Measurements from ENCODE around the gene AMOT. TPM values are rescaled to one million over a fixed set of nuclear protein-coding genes. Genes with fewer than 3 reads are reported as not detected.

Gene AMOT
- total RNA-seq, 2 experiments from 2014 or later: 1.6 to 1.7 TPM

DNA sequence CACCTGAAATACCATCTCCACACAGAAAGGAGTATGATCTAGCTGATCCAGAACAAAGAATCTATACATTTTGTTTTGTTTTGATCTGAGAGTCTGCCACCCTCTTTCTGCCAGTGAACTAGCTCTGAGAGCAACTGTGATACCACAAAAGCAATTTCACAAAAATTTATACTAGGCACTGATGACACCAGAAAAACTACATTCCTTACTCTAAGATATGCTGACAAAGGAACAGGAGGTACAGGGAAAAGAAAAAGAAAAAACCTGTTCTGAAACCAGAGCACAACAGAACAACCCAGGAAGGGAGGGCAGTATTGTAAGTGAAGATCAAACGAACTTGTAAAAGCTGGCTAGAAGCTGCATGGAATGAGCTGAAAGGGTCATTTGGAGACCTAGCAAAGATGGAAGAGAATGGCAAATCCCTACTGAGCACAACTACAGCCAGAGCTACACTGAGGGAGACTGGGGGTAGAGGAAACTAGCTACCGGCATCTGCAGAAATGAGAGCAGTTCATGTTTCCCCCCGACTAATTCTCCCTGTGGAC is 31.9 kb downstream of the AMOT start:
- ChIA-PET CTCF (no interaction called here), POLR2A (no interaction called here)

DNA sequence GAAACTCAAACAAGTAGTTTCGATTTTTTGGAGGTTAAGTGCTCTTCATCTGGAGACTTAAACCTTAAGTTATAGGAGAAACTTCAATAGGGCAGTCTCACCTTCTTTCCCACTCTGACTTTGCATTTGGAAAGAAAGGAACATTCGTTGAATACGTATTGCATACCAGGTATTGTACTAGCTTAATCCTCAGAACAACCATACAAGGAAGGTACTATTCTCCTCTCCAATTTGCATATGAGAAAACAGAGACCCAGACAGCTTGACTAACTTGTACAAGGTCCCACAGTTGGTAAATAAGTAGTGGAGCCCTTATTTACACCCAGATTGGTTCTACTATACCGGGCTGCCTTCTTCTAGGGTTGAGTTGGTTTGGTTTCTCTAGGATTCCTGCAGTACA is 32.6 kb downstream of the AMOT start:
- ChIA-PET POLR2A (no interaction called here), CTCF (no interaction called here)

DNA sequence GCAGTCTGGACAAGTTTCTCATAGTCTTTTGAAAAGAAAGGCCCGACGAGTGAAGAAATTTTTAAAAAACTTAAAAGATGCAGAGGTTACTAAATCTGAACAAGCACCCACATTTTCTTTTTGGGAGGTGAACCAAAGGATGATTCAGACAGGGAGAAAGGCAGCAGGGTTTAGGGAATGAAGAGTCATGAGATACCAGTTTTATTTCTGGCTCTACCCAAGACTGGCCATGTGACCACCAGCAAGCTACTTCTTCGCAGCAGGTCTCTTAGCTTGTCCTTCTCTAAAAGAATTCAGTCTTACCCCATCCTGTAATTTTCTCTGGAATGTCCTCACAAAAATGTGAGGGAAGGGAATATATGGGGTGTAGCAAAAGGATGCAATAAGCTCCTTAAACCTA is 37.6 kb downstream of the AMOT start:
- ChIA-PET POLR2A (no interaction called here), CTCF (no interaction called here)

DNA sequence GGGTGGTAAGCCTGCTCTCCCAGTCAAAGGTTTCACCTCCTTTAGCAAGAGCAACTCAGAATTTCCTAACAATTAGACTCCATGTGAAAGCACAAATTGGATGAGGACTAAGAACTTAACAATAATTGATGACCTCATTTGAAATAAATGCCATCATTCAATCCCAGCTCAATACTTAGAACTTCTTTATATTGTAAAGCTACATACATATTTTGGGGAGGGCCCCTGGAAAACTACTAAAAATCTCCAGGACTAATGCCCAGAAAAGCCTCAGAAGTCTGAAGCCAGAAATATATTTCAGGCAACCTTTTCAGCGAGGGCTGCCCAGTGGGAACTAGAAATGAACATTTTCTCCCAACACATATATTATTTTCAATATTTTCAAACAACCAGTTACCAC is 38.1 kb downstream of the AMOT start:
- ChIA-PET CTCF (no interaction called here), POLR2A (no interaction called here)

DNA sequence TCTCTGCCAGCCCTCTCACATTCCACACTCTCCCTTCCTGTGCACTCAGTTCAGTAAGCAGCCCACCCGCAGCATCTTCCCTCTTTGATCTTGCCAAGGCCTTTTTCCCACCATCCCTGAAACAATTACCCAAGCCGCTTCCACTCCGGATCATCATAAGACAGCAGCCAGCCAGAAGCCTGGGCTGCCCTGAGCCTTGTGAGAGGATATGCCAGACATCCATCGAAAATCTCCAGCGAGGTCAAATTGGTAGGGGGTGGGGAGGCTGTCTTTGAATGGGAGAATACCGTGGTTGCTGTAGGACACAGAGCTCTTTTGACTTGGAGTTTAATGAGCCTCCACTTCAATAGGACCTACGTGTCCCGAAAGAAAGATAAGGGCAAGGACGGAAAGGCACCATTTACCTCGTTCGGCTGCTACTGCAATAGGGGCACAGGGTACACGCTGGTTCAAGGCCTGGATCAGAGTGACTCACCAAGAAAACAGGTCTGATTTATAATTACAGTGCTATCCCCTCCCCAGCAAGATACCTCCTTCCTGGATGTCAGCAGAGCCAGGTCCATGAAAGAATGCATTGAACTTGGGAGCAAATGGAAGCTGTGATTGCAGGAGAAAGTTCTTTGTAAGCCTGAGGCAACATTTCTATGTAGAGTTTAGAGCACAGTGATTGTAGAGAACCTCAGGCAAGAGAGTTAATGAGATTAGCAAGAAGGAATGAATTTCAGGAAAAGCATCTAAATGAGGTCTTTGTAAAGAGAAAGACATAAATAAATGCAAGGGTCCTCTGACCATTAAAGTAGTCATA is 39.5 kb downstream of the AMOT start:
- POLR2A ChIA-PET: no interaction called here

DNA sequence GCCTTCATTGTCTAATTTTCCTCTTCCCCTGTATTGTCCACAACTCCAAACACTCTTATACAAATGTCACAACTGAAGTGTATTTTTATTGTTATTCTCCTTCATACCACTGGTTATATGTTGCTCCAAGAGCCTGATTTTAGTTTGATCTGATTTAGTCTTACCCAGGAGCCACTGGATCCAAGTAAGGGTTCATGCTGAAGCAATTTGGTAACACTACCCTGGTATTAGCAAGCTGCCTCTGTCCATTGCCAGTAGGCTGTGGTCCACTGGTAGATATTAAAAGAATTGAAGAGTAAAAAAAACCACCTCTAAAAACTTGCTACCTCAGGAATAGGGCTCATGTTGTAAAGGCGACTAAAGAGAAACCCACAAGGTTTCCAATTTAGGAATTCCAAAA is 41.2 kb downstream of the AMOT start:
- CTCF ChIA-PET: no interaction called here
- POLR2A ChIA-PET: no interaction called here

More for the DNA sequence above, 39.5 kb downstream of the AMOT start:
- CTCF ChIA-PET: no interaction called here

DNA sequence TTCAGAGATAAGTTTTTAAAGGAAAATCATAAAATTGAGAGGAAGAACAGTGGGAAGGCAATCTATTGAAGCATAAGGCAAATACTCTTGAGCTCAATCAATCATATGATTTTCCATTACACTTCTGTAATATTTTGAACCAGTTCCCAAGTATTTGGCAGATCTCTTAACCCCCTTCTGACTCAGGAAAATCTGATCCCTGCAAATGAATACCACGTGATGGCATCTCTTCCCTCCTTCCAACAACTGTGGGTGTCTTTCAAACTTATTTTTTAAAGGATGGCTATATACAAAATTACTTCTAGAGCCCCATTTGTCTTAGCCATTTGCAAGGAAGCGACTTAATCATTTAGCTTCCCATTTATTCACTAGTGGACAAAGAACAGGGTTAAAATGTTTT is 41.9 kb downstream of the AMOT start:
- ChIA-PET CTCF (no interaction called here), POLR2A (no interaction called here)

DNA sequence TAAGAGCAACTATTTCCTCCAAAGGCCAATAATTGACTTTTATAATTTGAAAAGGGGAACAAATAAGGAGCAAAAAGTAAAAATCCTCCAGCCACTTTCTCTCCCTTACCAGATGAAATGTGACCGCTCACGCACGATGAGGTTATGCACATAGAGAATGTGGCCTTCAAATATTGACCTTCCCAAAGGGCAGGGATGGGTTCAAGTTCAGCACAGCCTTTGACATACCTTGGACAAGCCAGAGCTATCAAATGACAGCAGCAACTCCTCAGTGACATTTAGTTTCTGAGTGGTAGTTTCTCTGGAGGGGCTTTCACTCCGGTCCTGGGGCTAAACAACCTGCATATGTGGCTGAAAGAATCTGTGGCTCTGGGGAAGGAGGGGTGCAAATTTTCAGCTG is 50.7 kb downstream of the AMOT start:
- CTCF ChIA-PET: no interaction called here
- POLR2A ChIA-PET: no interaction called here

DNA sequence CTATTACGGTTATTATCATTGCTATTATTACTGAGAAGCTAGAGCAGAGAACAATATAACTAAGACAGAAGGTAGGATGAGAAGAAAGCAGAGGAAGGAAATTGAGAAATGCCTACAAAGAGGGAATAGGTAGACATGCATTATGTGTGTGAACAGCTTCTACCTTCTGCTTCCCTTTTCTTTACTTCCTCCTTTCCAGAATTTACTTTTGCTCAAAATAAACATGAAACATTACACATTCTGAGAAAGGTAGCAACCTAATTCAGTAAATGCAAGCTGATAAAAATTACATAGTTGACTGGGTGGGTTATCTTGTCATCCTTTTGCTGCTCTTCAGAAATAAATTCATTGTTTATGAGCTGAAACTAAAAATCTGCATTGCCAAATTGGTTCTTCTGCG is 54.6 kb downstream of the AMOT start:
- CTCF ChIA-PET: interaction anchor here (0.6 kb wide), 1 partner anchor 740 kb away, joined by 4 read pairs; no protein-coding TSS in a partner anchor
- POLR2A ChIA-PET: no interaction called here

DNA sequence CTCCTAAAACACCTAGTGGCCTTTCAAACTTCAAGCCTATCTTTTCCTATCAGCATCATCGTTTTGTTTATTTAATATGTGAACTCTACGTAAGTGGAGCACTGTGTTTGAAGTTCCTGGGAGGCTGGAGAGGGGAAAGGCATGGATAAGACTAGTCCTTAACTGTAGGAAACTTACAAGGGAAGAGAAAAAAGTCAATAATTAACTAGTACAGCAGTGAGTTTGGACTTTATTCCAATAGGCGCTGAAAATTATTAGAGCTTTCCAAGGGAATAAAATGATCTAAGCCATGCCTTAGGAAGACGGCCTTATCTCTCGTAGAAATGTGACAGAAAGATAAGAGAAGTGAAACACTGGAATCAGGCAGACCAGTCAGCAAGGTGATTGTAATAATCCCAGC is 55.3 kb downstream of the AMOT start:
- ChIA-PET CTCF (no interaction called here), POLR2A (no interaction called here)

DNA sequence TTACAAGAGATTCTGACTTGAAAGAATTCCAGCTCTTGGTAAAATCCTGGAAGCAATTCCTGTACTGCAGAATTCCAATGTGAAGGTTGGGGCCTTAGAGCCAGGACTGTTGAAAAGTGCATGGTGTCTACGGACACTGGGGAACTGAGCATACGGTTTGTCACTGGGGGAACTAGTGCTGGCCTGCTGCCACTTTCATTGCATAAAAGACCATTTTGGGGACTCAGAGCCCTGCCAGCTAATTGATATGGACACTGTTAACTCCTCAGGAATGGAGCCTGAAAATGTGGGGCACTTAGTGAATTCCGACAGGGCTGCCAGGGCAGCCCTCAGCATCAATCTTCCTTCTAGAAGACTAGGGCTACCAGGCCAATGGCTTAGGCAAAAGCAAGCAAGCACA is 55.9 kb downstream of the AMOT start:
- POLR2A ChIA-PET: no interaction called here
- CTCF ChIA-PET: no interaction called here

DNA sequence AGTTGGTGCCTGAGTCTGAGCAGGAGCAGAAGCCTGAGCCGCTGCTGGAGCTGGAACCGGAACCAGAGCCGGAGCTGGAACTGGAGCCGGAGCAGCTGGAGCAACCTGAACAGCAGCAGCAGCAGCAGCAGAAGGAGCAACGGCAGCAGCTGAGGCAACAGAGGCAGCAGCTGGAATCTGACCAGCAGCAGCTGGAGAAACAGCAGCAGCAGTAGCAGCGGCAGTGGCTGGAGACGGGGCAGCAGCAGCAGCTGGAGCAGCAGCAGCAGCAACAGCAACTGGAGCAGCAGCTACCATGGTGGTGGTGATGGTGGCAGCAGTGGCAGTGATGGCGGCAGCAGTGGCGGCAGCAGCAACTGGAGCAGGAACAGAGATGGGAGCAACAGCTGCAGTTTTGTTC is 61.5 kb downstream of the AMOT start:
- ChIA-PET POLR2A (no interaction called here), CTCF (no interaction called here)

DNA sequence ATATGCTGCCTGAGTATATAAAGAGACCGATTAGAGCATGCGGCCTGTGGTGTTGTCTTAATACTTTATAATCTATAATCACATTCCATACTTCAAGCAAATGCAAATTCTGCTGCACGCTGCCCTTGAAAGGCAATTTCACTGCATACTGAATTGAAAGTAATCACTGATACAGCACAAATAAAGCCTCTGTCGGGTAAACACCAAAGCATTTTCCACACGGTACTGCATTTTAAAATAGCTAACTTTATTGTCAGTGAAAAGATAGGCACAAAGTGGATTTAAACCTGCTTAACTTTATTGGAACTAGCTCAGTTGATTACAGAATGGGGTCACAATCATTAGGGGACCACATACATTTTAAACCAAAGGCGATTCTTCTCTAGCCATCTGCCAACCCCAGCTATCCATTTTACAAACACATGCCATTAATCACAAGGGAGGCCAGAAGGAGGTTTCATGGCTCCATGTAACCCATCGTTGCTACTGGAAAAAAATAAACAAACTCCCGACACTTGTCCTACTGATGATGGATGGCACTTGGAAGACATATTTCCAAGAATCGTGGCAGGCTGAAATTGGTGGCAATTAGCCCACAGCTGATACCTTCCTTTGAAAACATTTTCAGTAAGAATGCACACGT is 65.9 kb downstream of the AMOT start:
- ChIA-PET CTCF (no interaction called here), POLR2A (no interaction called here)

DNA sequence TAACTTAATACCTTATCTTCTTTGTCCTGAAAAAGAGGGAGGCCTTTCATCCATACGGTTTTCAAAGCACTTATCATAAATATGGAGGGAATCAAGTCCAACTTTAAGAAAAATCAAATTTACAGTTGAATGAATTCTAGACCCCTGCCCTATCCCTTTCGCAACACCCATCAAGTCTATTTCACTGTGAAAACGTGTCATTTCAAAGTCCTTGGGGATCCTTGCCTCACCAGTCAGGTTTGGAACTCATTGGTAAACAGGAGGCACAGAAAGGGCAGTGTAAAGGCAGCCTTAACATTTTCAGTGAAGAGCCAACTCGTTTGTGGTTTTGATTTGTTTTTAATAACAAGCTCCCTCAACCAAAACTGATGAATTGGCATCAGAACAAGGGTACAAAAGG is 66.5 kb downstream of the AMOT start:
- POLR2A ChIA-PET: no interaction called here
- CTCF ChIA-PET: no interaction called here

DNA sequence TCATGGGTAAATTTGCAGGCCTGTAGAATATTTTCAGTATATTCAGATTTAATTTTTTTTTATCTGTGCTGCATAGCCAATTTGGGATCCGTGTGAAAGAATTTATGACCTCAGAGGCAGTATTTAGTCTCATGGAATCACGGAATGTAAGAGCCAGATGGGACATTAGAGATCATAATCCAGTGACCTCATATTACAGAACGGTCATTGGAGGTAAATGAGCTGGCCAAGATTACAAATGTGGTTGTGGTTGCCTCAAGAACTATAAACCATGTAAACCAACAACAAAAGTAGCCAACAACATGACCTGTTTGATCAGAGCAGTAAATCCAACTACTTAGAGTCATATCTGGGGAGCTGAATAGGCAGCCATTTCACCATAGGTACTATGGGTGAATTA is 71.6 kb downstream of the AMOT start:
- POLR2A ChIA-PET: no interaction called here
- CTCF ChIA-PET: no interaction called here

DNA sequence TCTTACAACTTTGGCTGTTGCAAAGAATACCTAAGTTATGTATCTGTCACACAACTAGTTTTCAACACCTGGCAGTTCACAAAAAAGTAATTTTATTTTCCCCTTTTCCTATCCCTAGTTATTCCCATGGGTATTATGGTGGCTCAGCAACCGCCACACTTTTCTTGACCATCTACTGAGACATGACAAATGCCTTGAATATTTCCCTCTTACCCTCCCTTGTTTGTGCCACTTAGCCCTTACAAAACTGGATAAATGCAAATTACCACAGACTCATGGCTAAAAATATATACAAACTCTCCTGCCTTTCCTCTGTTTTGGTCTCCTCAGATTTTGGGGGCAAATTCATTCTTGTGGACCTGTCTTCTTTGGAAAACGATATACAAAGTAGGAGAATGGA is 72.1 kb downstream of the AMOT start:
- ChIA-PET CTCF (no interaction called here), POLR2A (no interaction called here)

DNA sequence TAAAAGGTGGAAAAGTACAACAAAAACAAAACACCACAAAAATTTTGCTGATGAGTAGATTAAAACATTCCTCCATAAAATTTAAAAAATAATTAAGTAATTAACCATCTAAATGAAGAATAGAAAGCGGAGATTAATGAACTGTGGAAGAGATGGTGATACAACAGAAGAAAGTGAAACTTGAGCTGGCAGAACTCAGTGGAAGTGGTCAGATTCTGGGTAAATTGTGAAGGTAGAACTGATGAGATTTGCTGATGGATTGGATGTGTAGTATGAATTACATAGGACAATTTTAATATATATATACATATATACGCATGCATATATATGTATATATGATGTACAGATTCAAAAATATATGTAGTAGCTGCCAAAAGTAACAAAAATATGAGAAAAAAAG is 73.9 kb downstream of the AMOT start:
- ChIA-PET POLR2A (no interaction called here), CTCF (no interaction called here)

DNA sequence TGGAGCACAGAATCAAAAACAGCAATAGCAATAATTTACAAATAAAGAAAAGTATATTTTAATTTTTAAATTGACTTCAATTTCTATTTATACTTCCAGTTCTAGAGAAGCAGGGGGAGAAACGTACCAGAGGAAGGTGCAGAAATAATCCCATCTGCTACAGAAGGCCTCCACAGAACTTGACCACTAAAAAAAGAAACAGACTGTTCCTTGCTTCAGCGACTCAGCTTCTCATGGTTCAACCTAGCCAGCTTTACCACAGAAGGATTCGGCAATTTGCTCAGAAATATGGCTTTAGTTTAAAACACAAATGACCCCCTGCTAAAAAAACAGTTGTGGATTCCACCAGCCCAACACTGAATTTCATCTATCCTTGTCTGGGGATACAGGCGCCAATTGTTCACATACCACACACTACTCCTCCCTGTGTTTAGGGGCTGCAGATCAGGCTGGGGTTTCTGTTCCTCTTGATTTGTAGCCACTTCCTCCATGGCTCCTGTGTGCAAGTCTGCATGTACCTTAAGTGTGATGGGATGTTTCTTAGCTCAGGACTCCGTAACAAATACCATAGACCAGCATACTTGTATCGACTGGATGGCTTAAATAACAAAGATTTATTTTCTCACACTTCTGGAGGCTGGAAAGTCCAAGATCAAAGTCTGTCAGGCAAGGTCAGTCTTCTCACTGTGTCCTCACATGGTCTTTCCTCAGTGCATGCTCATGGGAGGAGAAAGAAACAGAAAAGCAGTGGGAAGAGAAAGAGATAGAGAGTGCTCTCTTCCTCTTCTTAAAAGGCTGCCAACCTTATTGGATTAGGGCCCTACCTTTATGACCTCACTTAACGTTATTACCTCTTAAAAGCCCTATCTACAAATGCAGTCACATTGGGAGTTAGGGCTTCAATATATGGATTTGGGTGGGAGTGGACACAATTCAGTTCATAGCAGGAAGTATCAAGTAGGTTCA is 79.1 kb downstream of the AMOT start:
- ChIA-PET CTCF (no interaction called here), POLR2A (no interaction called here)

DNA sequence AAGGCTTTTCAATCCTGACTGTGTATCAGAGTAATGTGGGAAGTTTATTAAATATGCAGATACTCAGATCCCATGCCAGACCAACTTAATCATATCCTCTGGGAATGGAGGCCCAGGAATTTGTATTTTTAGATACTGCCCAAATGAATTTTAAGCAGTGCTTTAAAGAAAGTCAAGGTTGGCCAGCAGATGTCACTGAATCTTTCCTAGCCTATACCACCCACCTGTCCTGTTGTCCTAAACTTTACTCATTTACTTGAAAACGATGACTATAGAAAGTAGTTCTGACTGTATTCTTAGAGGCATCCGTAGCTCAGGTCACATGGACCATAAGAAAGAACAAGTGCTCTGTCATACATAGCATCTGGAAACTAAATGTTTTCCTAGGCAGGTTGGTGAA is 79.9 kb downstream of the AMOT start:
- POLR2A ChIA-PET: no interaction called here
- CTCF ChIA-PET: no interaction called here

DNA sequence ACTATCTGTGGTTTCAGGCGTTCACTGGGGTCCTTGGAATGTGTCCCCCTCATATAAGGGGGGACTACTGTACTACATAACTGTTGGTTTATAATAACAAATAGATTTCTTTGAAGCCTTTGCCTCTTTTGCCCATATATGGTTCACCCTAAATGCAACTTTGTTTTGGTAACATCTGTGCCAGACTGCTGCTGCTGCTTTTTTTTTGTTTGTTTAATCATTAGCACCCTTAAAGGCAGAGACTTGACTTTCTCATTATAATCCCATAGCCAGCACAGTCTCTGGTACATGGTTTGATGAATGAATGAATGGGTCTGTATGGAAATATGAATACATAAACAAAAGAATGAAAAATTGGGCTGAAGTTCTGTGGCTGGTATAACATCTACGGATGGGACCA is 80.7 kb downstream of the AMOT start:
- ChIA-PET CTCF (no interaction called here), POLR2A (no interaction called here)

DNA sequence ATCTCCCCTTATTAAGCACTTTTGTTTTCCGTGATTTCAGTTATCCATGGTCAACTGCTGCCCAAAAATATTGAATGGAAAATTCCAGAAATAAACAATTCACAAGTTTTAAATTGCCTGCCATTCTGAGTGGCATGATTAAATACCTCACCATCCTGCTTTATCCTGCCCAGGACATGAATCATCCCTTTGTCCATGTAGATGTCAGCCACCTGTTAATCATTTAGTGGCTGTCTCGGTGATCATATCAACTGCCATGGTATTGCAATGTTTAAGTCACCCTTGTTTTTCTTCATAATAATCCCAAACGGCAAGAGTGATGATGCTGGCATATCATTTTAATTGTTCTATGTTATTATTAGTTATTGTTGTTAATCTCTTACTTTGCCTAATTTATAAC is 81.1 kb downstream of the AMOT start:
- ChIA-PET POLR2A (no interaction called here), CTCF (no interaction called here)
